Tibial artery (tissue), 4 donors: ENCODE results near the gene POLD4.

Experiments used
- DNase-seq, 2 donors: peaks; one replicate each; pipeline ENCODE4 v3.0.0-alpha.2; 2019
- H3K27ac ChIP-seq, 2 donors: fragments of 200-600 bp; sonication (generic) in 1 of 2; 1 replicate in 1 of 2; 2 replicates in 1 of 2; pipeline ENCODE4 v1.5.1; 2018 to 2019; ENCODE audit warnings: mild to moderate bottlenecking in 1 of 2
- H3K27me3 ChIP-seq, 2 donors: fragments of 200-600 bp; sonication (generic) in 1 of 2; one replicate each; pipeline versions ENCODE4 v1.5.1 to v1.6.0; 2016 to 2019
- H3K36me3 ChIP-seq, 3 donors: fragments of 200-600 bp; sonication (generic) in 2 of 3; one replicate each; pipeline ENCODE4 v1.5.1; 2016 to 2019; ENCODE audit warnings: mild to moderate bottlenecking in 2 of 3
- H3K4me1 ChIP-seq, 4 donors: fragments of 200-600 bp; sonication (generic) in 2 of 4; 1 replicate in 3 of 4; 2 replicates in 1 of 4; pipeline ENCODE4 v1.5.1; 2016 to 2019
- H3K4me3 ChIP-seq, 2 donors: fragments of 200-600 bp; sonication (generic) in 1 of 2; 1 replicate in 1 of 2; 2 replicates in 1 of 2; pipeline ENCODE4 v1.5.1; 2018 to 2019; ENCODE audit warnings: mild to moderate bottlenecking in 2 of 2
- H3K9me3 ChIP-seq, 3 donors: fragments of 200-600 bp; sonication (generic) in 1 of 3; one replicate each; pipeline ENCODE4 v1.5.1; 2016 to 2019
- CTCF ChIP-seq, 2 experiments: fragments of 200-600 bp in 1 of 2; fragments of 450-650 bp in 1 of 2; IDR thresholded peaks; one replicate each; pipeline ENCODE4 v1.5.1; 2017 to 2019; ENCODE audit warnings: antibody characterized with exemption in 2 of 2, mild to moderate bottlenecking in 1 of 2, moderate library complexity in 1 of 2
- intact Hi-C: fragments of 100-400 bp; cut with DNase I; formaldehyde crosslinking; loops from one replicate; pipeline ENCODE4 v1.15.0; 2023; ENCODE audit warnings: low total_unique reads

Gene POLD4

DNA sequence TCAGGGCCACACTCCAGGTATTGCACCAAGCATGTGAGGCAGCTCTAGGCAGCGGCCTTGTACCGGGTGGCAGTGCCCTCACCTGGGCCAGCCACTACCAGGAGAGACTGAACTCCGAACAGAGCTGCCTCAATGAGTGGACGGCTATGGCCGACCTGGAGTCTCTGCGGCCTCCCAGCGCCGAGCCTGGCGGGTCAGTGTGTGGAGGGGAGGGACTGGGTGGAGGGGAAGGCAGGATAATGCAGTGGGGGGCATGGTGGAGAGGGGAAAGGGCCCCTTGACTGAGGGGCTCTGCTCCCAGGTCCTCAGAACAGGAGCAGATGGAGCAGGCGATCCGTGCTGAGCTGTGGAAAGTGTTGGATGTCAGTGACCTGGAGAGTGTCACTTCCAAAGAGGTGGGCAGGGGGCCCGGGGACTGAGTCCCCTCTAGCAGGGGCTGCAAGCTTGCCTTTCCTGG lies 45.8 kb downstream of the POLD4 start:
- Histone ChIP-seq H3K4me1 (peaks cover 0 to 34% (median 16%) of the 10 kb centered on the region in 4 donors), H3K9me3 (no peaks in the 10 kb centered on the region), H3K36me3 (peaks cover 7 to 56% (median 19%) of the 10 kb centered on the region in 3 donors), H3K27me3 (no peaks in the 10 kb centered on the region), H3K27ac (no peak overlapping the region), H3K4me3 (no peak overlapping the region)
- intact Hi-C loops: no loop called here
- DNase-seq: no peak
- no peak for TF ChIP-seq CTCF (IDR thresholded peaks at IDR 0.05)

DNA sequence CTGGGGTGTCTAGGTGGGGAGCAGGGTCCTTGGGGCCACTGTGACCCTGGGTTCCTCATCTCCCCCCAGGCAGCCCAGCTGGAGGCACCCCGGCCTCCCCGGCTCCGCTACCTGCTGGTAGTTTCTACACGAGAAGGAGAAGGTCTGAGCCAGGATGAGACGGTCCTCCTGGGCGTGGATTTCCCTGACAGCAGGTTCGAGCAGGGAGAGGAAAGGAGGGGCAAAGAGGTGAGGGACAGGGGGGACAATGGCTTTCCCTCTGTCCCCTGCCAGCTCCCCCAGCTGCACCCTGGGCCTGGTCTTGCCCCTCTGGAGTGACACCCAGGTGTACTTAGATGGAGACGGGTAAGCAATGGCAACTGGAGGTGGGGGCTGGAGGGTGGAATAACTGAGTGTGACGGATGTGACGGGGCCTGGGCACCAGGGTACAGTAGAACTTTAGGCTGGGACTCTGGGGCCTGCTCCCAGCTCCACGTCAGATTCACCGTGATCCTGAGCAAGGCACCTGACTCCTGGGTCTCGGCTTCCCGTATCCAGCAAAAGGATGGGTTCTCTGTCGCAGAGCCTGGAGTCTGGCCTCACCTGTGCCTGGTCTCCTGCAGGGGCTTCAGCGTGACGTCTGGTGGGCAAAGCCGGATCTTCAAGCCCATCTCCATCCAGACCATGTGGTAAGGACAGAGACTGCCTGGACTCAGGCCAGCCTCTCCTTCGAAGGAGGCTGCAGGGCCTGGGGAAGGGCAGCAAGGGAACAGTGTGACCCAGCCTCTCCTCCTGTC lies 46.4 kb downstream of the POLD4 start:
- DNase-seq: no peak
- Histone ChIP-seq H3K36me3 (peaks cover 7 to 56% (median 19%) of the 10 kb centered on the region in 3 donors), H3K4me3 (no peak overlapping the region), H3K27me3 (no peaks in the 10 kb centered on the region), H3K9me3 (no peaks in the 10 kb centered on the region), H3K27ac (no peak overlapping the region), H3K4me1 (peaks cover 0 to 37% (median 21%) of the 10 kb centered on the region in 4 donors)
- intact Hi-C loops: no loop called here
- no peak for TF ChIP-seq CTCF (IDR thresholded peaks at IDR 0.05)

DNA sequence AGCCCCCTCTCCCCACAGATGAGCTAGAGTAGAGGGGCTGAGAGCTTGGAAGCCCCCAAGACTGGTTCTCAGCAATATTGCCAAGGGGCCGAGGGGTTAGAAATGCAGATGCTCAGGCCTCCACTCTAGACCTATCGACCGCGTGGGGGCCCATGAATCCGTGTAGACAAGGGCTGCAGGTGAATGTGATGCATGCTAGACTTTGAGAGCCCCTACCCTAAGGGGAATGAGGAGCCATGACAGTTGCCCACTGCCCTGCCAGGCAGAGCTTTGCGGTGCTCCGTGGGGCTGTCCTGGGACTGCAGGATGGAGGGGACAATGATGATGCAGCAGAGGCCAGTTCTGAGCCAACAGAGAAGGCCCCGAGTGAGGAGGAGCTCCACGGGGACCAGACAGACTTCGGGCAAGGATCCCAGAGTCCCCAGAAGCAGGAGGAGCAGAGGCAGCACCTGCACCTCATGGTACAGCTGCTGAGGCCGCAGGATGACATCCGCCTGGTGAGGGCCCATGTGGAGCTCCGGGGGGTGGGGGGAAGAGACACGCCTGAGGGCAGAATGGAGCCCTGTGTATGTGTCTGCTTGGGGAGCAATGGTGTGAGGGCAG lies 48.7 kb downstream of the POLD4 start:
- no peak for TF ChIP-seq CTCF (IDR thresholded peaks at IDR 0.05)
- peak overlapping the region; percentile 79 to 88 for H3K4me3 ChIP-seq
- peak in 1 of 2 donors; percentile 64 for DNase-seq
- H3K4me1 ChIP-seq: peaks cover 0 to 33% (median 24%) of the 10 kb centered on the region in 4 donors
- no peaks in the 10 kb centered on the region for H3K9me3 ChIP-seq
- H3K27me3 ChIP-seq: no peaks in the 10 kb centered on the region
- intact Hi-C loops: no loop called here
- peak overlapping the region; percentile 80 to 92 for H3K27ac ChIP-seq
- peaks cover 16 to 56% (median 33%) of the 10 kb centered on the region in 3 donors for H3K36me3 ChIP-seq

GRCh38 chr11:67303835-67304411 lies 49.4 kb downstream of the POLD4 start:
- Histone ChIP-seq H3K36me3 (peaks cover 19 to 56% (median 33%) of the 10 kb centered on the region in 3 donors), H3K4me1 (peaks cover 0 to 33% (median 24%) of the 10 kb centered on the region in 4 donors), H3K27ac (peak overlapping the region; percentile 80 to 92), H3K27me3 (no peaks in the 10 kb centered on the region), H3K4me3 (peak overlapping the region; percentile 79 to 88), H3K9me3 (no peaks in the 10 kb centered on the region)
- intact Hi-C loops: no loop called here
- DNase-seq: peak in 1 of 2 donors; percentile 69
- TF ChIP-seq CTCF (IDR thresholded peaks at IDR 0.05): no peak

- Histone ChIP-seq H3K4me1 (peaks cover 0 to 33% (median 24%) of the 10 kb centered on the region in 4 donors), H3K27ac (peak within 1 kb of the TSS; percentile 80 to 92), H3K36me3 (peaks cover 24 to 56% (median 33%) of the 10 kb centered on the region in 3 donors), H3K4me3 (peak within 1 kb of the TSS; percentile 79 to 88), H3K9me3 (no peaks in the 10 kb centered on the region), H3K27me3 (no peaks in the 10 kb centered on the region)
- intact Hi-C loops: no loop called here
- DNase-seq: peak; percentile 81 to 89
- TF ChIP-seq CTCF (IDR thresholded peaks at IDR 0.05): no peak
Observed at GRCh38 chr11:67303132-67303834, 50.1 kb downstream of the POLD4 start, which contains the start of gene SSH3. Gene SSH3 (plus strand): TSS chr11:67303530. CDS start chr11:67303626, 96 bp downstream.
